Stimulated activated effector memory CD8-positive, alpha-beta T cell treated with anti-CD3 and anti-CD28 coated beads, Interleukin-12 subunit alpha, Interleukin-12 subunit beta, amount 100 ng/mL, for 72 hours (primary cell): Measurements from ENCODE around the gene MTMR4.
A peak's percentile ranks its signal among the peaks of the same experiment; 100 is the strongest.
"Not testable (repeated sequence)": the region's sequence is repeated elsewhere in the genome, so short reads cannot be mapped to it uniquely, and the experiment has no call there.

Experiments used
- ATAC-seq: fragments of 150-1000 bp; cut with Tn5 transposase; 2 replicates; pipeline ENCODE4 v1.10.0; 2021
- DNase-seq, 2 donors: peaks; one replicate each; pipeline ENCODE4 v3.0.0; 2021 to 2022; ENCODE audit warnings: low spot score in 2 of 2
- H3K27ac Mint-ChIP-seq: one replicate; pipeline ENCODE4 v1.8.0; 2022; ENCODE audit warnings: mild to moderate bottlenecking, mixed read lengths
- H3K36me3 Mint-ChIP-seq: one replicate; pipeline ENCODE4 v1.8.0; 2022; ENCODE audit warnings: mild to moderate bottlenecking, mixed read lengths
- H3K4me1 Mint-ChIP-seq: one replicate; pipeline ENCODE4 v1.8.0; 2022; ENCODE audit warnings: mixed read lengths
- H3K4me3 Mint-ChIP-seq: one replicate; pipeline ENCODE4 v1.8.0; 2022; ENCODE audit warnings: mild to moderate bottlenecking, mixed read lengths
- H3K9me3 Mint-ChIP-seq: one replicate; pipeline ENCODE4 v1.8.0; 2022; ENCODE audit warnings: mixed read lengths

MTMR4 gene

DNA sequence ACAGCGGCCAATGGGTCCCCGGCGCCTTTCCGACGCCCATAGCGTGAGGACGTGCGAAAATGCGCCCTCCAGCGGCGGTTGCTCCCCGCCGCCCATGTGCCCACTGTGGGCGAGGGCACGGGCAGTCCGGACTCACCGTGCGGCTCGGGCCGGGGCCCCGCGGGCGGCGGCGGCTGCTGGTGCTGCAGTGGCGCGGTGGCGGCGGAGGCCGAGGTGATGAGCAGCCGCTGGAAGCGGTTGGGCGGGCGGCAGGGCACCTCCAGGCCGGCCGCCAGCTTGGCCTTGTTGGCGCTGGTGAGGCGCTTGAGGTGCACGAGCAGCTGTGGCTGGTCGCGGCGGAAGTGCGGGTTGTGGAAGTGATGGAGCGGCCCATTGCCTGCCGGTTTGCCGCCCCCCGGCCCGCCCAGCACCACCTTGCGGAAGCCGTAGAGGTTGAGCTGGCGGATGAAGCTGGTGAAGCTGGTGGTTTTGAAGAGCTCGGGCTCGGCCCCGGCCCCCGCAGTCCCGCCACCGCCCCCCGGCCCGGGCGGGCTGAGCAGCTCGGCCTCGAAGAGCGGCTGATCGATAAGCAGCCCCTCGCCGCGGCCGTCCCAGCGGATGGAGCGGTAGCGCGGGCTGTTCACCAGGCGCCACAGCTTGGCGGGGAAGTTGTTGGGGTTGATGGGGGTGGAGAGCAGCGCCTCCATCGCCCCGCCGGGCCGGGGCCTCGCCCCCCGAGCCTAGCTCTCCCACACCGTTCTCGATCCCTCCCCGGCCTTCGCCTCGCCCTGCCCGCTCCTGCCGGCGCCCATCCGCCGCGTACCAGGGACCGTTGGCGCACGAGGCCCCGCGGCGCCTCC, 26.6 kb downstream of the MTMR4 start, which contains the start of gene HSF5:
Gene HSF5, minus strand, starts transcription at position 820 of the 839 bp plus-strand sequence. Its CDS starts 134 bp downstream, at position 686.
- DNase-seq (peak; percentile 64 to 90), ATAC-seq (peak; percentile 92)
- Mint-ChIP-seq H3K9me3 (no peaks in the 10 kb centered on the region), H3K4me1 (peaks cover 7% of the 10 kb centered on the region), H3K36me3 (peaks cover 49% of the 10 kb centered on the region), H3K27ac (peak within 1 kb of the TSS; percentile 52), H3K4me3 (peak within 1 kb of the TSS; percentile 47)

DNA sequence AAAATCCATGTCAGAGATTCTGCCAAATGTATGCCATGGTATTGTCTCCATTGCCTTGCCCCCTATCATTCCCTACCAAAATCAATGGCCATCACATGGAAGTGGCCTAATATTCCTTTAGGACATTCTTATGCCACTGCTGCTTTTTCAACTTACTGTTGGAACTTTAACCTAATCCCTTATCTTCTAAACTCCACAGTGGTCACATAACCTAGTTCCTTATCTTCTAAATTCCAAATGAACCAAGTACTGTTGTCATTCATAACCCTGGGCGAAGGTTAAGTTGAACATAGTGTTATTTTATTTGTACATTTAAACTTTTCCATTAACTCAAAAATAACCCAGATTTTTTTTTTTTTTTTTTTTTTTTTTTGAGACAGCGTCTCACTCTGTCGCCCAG, 29.8 kb downstream of the MTMR4 start:
- H3K27ac Mint-ChIP-seq: no peak overlapping the region

DNA sequence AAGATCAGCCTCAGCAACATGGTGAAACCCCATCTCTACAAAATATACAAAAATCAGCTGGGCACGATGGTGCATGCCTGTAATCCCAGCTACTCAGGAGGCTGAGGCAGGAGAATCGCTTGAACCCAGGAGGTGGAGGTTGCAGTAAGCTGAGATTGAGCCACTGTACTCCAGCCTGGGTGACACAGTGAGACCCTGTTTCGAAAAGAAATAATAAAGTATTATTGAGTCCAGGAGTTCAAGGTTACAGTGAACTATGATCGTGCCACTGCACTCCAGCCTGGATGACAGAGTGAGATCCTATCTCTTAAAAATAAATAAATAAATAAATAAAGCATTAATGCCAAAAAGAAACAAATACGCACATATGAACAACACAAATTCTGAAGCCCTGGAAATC, 32.6 kb downstream of the MTMR4 start:
- H3K4me3 Mint-ChIP-seq, DNase-seq, H3K27ac Mint-ChIP-seq, H3K9me3 Mint-ChIP-seq, H3K36me3 Mint-ChIP-seq, H3K4me1 Mint-ChIP-seq, ATAC-seq: not testable (repeated sequence)

More for the DNA sequence above, 29.8 kb downstream of the MTMR4 start:
- H3K4me3 Mint-ChIP-seq: no peak overlapping the region
- no peak for ATAC-seq
- no peak for DNase-seq
- peaks cover 17% of the 10 kb centered on the region for H3K36me3 Mint-ChIP-seq
- H3K4me1 Mint-ChIP-seq: no peaks in the 10 kb centered on the region
- no peaks in the 10 kb centered on the region for H3K9me3 Mint-ChIP-seq

DNA sequence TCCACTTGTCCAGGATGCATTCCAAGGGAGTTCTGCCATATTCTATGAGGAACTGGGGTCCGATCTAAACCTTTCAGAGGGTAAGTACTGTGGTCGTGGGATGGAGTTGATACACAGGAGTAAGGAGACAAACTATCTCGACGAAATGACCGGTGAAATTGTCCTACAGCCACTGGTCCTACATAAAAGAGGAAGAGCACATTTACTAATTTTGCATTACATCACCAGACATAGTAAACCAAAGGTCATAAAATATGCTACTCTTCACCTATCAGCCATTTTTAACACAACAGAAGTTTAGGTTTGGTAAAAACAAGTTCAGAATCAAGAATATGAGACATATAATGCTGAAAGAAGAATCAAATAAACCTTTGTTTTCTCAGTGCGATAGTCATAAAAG, 34.3 kb downstream of the MTMR4 start:
- DNase-seq (no peak), ATAC-seq (no peak)
- Mint-ChIP-seq H3K9me3 (no peaks in the 10 kb centered on the region), H3K4me1 (no peaks in the 10 kb centered on the region), H3K36me3 (peaks cover 6% of the 10 kb centered on the region), H3K4me3 (no peak overlapping the region), H3K27ac (no peak overlapping the region)

DNA sequence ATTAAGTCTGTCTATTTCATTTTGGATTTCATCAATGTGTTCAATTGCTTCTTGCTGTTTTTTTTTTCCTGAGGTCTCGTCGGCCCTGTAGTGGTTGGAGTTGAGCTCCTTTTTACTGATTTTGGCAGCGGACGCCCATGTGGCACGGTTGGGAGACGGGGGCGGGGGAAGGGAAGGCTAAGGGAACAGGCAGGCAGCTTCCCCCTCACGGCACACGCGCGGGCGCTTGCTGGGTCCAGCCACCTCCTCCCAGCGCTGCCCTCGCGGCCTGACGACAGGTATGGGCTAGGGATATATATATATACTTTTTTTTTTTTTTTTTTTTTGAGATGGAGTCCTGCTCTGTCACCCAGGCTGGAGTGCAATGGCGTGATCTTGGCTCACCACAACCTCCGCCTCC, 37.6 kb downstream of the MTMR4 start:
- ATAC-seq (no peak), DNase-seq (no peak)
- no peak overlapping the region for H3K4me3 Mint-ChIP-seq
- peaks cover 6% of the 10 kb centered on the region for H3K36me3 Mint-ChIP-seq
- no peak overlapping the region for H3K27ac Mint-ChIP-seq
- H3K4me1 Mint-ChIP-seq: no peaks in the 10 kb centered on the region
- no peaks in the 10 kb centered on the region for H3K9me3 Mint-ChIP-seq

DNA sequence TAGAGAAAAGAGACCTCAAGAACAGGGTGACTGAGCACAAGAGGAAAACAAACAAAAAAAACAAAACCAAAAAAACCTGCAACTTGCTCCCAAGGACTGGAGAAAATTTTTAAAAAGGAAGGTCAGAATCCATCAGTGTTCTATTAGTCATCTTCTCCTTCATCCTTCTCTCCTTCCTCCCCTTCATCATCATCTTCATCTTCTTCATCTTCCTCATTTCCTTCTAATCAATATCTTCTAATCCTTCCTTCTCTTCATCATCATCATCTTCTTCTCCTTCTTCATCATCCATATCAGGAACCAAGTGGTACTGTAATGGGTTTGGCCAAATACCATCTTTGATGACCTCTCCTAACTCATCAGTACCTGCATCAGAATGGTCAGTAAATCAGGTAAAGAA, 38.5 kb downstream of the MTMR4 start:
- peaks cover 6% of the 10 kb centered on the region for H3K36me3 Mint-ChIP-seq
- H3K4me3 Mint-ChIP-seq: no peak overlapping the region
- no peaks in the 10 kb centered on the region for H3K9me3 Mint-ChIP-seq
- ATAC-seq (no peak), DNase-seq (no peak)
- H3K27ac Mint-ChIP-seq: no peak overlapping the region
- H3K4me1 Mint-ChIP-seq: no peaks in the 10 kb centered on the region

DNA sequence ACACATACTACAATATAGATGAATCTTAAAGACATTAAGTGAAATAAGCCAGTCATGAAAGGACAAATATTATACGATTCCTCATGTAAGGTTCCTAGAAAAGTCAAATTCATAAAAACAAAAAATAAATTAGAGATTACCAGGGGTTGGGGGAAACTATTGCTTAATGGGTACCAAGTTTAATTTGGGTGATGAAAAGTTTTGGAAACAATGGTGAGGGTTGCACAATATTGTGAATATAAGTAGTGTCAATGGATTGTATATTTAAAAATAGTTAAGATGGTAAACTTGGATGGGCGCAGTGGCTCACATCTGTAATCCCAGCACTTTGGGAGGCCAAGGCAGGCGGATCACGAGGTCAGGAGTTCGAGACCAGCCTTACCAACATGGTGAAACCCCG, 44.1 kb downstream of the MTMR4 start:
- H3K9me3 Mint-ChIP-seq: no peaks in the 10 kb centered on the region
- H3K4me3 Mint-ChIP-seq: no peak overlapping the region
- no peak for DNase-seq
- H3K4me1 Mint-ChIP-seq: no peaks in the 10 kb centered on the region
- ATAC-seq: no peak
- H3K27ac Mint-ChIP-seq: no peak overlapping the region
- H3K36me3 Mint-ChIP-seq: no peaks in the 10 kb centered on the region

DNA sequence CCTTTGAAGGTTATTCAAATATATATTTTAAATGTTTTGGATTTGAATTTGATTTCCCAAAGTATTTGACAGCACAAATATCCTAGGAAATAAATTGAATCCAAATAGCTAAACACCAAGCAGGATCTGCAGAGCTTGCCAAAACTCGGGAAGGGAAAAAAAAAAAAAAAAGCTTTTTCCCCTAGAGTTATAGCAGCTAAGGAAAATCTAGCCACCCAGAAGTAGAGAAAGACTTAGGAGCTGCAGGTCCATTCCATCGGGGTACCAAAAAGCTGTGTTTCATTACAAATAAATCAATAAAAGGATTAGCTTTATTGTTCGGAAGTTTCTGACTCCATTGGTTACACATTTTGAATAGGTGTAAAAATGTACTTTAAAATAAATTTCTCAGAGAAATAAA, 45.5 kb downstream of the MTMR4 start:
- no peak overlapping the region for H3K27ac Mint-ChIP-seq
- H3K36me3 Mint-ChIP-seq: no peaks in the 10 kb centered on the region
- no peaks in the 10 kb centered on the region for H3K4me1 Mint-ChIP-seq
- H3K9me3 Mint-ChIP-seq: no peaks in the 10 kb centered on the region
- no peak for DNase-seq
- H3K4me3 Mint-ChIP-seq: no peak overlapping the region
- no peak for ATAC-seq

DNA sequence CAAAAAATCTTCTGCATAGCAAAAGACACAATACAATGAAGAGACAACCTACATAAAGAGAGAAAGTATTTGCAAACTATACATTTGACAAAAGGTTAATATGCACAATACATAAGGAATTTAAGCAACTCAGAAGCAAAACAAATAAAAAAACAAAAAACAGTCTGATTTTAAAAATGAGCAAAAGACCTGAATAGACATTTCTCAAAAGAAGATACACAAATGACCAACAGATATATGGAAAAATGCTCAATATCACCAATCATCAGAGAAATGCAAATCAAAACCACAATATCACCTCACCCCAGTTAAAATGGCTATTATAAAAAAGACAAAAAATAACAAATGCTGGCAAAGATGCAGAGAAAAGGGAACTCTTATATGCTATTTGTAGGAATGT, 58.9 kb downstream of the MTMR4 start:
- H3K27ac Mint-ChIP-seq: no peak overlapping the region
- DNase-seq (no peak), ATAC-seq (no peak)
- H3K4me3 Mint-ChIP-seq: no peak overlapping the region
- H3K4me1 Mint-ChIP-seq: no peaks in the 10 kb centered on the region
- H3K36me3 Mint-ChIP-seq: no peaks in the 10 kb centered on the region
- no peaks in the 10 kb centered on the region for H3K9me3 Mint-ChIP-seq

DNA sequence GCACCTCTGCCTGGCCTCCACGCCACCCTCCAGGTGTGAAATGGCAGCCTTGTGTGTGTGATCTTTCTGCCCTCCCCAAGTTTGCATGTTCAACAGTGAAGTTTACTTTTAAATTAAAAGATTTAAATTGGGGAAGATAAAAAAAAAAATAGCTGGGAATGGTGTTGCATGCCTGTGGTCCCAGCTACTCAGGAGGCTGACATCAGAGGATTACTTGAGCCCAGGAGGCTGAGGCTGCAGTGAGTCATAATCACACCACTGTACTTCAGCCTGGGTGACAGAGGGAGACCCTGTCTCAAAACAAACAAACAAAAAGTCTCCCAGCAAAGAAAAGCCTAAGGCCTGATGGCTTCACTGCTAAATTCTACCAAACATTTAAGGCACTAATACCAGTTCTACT, 61.7 kb downstream of the MTMR4 start:
- ATAC-seq: no peak
- H3K4me3 Mint-ChIP-seq: no peak overlapping the region

DNA sequence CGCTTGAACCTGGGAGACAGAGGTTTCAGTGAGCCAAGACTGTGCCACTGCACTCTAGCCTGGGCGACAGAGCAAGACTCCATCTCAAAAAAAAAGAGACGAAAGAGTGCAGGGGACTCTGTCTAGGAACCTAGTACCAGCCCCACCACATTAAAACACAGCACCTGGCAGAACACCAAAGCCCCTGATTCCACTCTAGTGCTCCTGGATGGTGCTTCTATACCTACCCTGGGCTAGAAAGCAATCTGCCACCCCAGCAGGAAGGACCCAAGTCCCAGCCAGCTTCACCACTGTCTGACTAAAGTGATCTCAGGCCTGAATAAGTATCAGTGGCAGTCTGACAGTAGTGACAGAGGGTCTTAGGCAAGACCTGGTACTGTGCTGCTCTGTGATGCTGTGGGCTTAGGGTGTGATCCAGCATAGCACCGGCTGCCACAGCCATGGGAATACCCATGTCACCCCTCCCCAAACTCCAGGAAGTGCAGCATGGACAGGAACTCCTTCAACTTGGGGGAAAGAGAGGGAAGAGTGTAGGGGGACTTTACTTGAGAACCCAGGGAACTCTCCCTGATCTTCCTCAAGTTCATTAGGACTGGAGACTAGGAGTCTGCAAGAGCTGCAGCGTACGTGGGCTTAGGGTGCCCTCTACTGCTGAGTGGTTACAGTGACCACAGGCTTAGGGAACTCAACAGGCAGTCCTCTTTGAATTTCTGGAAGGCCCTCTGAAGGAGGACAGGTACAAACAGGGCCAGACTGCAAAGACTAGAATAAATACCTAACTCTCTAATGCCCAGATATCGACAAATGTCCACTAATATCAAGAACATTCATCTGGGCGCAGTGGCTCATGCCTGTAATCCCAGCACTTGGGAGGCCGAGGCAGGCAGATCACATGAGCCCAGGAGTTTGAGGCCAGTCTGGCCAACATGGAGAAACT, 67.1 kb downstream of the MTMR4 start:
- Mint-ChIP-seq H3K27ac (no peak overlapping the region), H3K9me3 (no peaks in the 10 kb centered on the region), H3K36me3 (no peaks in the 10 kb centered on the region), H3K4me3 (no peak overlapping the region), H3K4me1 (peaks cover 5% of the 10 kb centered on the region)
- peak; percentile 94 for ATAC-seq
- DNase-seq: peak; percentile 41 to 75

More for the DNA sequence above, 61.7 kb downstream of the MTMR4 start:
- H3K27ac Mint-ChIP-seq: no peak overlapping the region
- DNase-seq: no peak
- no peaks in the 10 kb centered on the region for H3K4me1 Mint-ChIP-seq
- H3K9me3 Mint-ChIP-seq: no peaks in the 10 kb centered on the region
- H3K36me3 Mint-ChIP-seq: no peaks in the 10 kb centered on the region

DNA sequence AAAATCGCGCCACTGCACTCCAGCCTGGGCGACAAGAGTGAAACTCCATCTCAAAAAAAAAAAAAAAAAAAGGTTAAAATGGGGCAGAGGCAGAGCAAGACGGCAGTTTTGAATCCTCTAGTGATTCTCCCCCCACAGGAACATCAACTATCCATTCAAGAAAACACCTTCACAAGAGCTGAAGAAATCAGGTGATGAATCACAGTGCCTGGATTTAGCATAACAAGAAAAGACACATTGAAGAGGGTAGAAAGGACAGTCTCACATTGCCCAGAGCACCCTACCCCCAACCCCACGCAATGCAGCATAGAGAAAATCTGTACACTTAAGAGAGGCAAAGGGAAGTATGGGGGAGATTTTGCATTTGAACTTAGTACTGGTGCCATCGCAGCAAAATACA, 68.4 kb downstream of the MTMR4 start:
- H3K9me3 Mint-ChIP-seq: no peaks in the 10 kb centered on the region
- peaks cover 5% of the 10 kb centered on the region for H3K4me1 Mint-ChIP-seq
- no peak overlapping the region for H3K4me3 Mint-ChIP-seq
- no peak for ATAC-seq
- DNase-seq: no peak
- no peak overlapping the region for H3K27ac Mint-ChIP-seq
- no peaks in the 10 kb centered on the region for H3K36me3 Mint-ChIP-seq
